ENCODE data around the gene BAG5. TPM values are rescaled to one million over a fixed set of nuclear protein-coding genes. Genes with fewer than 3 reads are reported as not detected.

The BAG5 gene
- total and polyA plus RNA-seq, 2 of the 8 experiments (the other 6 are each of a cell fraction or from before 2014, with no cell fraction given) = 7.4 to 29.5 TPM

DNA sequence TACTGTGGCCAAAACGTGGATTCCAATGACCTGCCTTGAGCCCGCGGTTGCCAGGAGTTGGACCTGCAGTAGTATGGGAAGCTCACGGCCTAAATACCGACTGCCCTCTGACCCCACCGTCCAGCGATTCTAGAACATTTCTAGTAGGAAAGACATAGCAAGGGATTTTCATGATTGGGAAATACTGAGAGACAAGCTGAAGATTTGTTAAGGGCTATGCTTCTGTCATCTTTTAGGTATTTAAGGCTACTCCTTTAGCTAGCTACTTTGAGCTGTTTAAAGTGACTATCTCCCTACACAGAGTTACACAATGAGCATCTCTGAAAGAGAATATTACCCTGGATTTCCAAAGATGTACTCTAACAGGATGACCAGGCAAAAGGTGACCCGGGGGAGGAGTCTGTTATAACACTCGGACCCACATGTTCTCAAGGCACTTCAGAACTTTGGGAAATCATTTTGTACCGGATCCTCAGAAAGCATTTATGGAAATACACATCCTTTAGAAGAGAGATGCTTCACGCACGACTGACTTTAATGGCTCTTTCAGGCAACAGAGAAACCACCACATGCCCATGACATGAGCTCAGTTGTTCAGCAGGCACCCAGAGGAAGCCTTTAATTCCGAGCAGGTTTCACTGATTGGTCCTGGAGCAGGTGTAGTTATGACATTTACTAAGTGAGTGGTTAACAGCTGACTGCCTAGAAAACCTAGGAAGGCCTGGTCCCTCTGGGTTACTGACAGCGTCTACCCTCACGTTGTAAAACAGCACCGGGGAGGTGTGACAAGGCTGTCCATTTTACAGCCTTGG, 4.2 kb downstream of the BAG5 start:
- Histone ChIP-seq H2AFZ (ENCODE audit: low read length) (no peak overlapping the region), H2BK12ac (ENCODE audit: low read depth, low read length) (no peak overlapping the region), H4K5ac (ENCODE audit: insufficient read length, low read depth, low read length) (no peak overlapping the region), H3K9ac (replicated peaks in 1 of 4; ENCODE audit: extremely low read depth in 1 of 4, low read depth in 3 of 4, low read length in 3 of 4) (no peak overlapping the region), H3K36me3 (ENCODE audit: control insufficient read depth in 2 of 4, insufficient read depth in 4 of 4, low read length in 3 of 4) (peaks cover 0 to 21% (median 12%) of the 10 kb centered on the region in 4 experiments; a peak in 7 of 8 replicates), H3K23me2 (ENCODE audit: low read depth, low read length) (peaks cover 9% of the 10 kb centered on the region; the same call in 1 of the 2 replicates), H4K20me1 (replicated peaks in 1 of 2; ENCODE audit: control insufficient read depth in 1 of 2, insufficient read depth in 2 of 2, low read length in 2 of 2) (peaks cover 8 to 10% of the 10 kb centered on the region in 2 experiments), H3K4me3 (ENCODE audit: extremely low read depth in 1 of 4, insufficient read depth in 2 of 4, low read depth in 3 of 4, low read length in 4 of 4) (no peak overlapping the region), H3K79me2 (ENCODE audit: control insufficient read depth in 1 of 2, insufficient read depth in 2 of 2, low read length in 2 of 2) (peaks cover 12 to 54% of the 10 kb centered on the region in 2 experiments), H3K23ac (ENCODE audit: insufficient read length) (no peak overlapping the region), H3K27ac (ENCODE audit: low read depth, low read length) (no peak overlapping the region), H3K14ac (ENCODE audit: insufficient read length) (no peak overlapping the region), H2BK5ac (ENCODE audit: low read depth, low read length) (no peak overlapping the region), H2BK15ac (ENCODE audit: low read length) (no peak overlapping the region), H3K79me1 (ENCODE audit: low read depth, low read length) (peaks cover 6% of the 10 kb centered on the region; the same call in 1 of the 2 replicates), H2AK5ac (ENCODE audit: low read depth, low read length) (no peak overlapping the region), H3K27me3 (replicated peaks in 1 of 4; ENCODE audit: control insufficient read depth in 3 of 4, extremely low read depth in 1 of 4, insufficient read depth in 3 of 4, low read length in 3 of 4) (no peaks in the 10 kb centered on the region), H4K91ac (replicated peaks; ENCODE audit: insufficient read length, low read length) (no peak overlapping the region), H3K56ac (replicated peaks; ENCODE audit: insufficient read length, low read depth, low read length) (no peak overlapping the region), H3K4me1 (replicated peaks in 1 of 4; ENCODE audit: control insufficient read depth in 3 of 4, insufficient read depth in 4 of 4, low read length in 3 of 4) (peaks cover 0 to 4% (median under 1%) of the 10 kb centered on the region in 4 experiments; a peak in 2 of 7 replicates), H2BK20ac (ENCODE audit: low read length) (no peak overlapping the region), H3K18ac (ENCODE audit: extremely low read depth, low read length) (no peak overlapping the region), H3K9me3 (ENCODE audit: insufficient read depth in 2 of 2, low read depth in 1 of 2, low read length in 1 of 2) (no peaks in the 10 kb centered on the region), H3K4me2 (ENCODE audit: insufficient read depth in 1 of 2, low read depth in 2 of 2, low read length in 2 of 2) (no peak overlapping the region), H4K8ac (ENCODE audit: extremely low read depth, insufficient read depth, low read length) (0 out of 2 replicates have a peak overlapping the region, but pooled peaks have one; percentile 14), H2BK120ac (replicated peaks; ENCODE audit: low read depth, low read length) (no peak overlapping the region), H3K4ac (replicated peaks; ENCODE audit: insufficient read length, low read depth, low read length) (no peak overlapping the region)
- POLR2A ChIA-PET (ENCODE audit: partially characterized antibody) = interaction anchor here (0.8 to 3.1 kb wide), 6 partner anchors 17 to 200 kb away, joined by 3 to 10 read pairs (median 4); partner anchors contain the start of genes CKB and TRMT61A
- 95% methylated on average over 16 of the region's 16 CpGs; no CpG with 5 or more reads in 1 of the 2 experiments for WGBS, 2 experiments (ENCODE audit: extremely low coverage in 1 of 2, insufficient coverage in 1 of 2, insufficient read length in 1 of 2, insufficient replicate concordance in 2 of 2, low coverage in 1 of 2, low lambda C conversion rate in 2 of 2, missing lambda C conversion rate in 1 of 2)
- FAIRE-seq (no peak), DNase-seq (ENCODE audit: low read depth in 1 of 2, low spot score in 2 of 2) (no peak)
- TF ChIP-seq POLR2AphosphoS5 (IDR thresholded peaks at IDR 0.05; ENCODE audit: low read depth, low read length) (peak; percentile 22; the same call in 1 of the 2 replicates), GABPA (IDR thresholded peaks at IDR 0.05; ENCODE audit: borderline replicate concordance, insufficient read depth, low read length) (no peak), JUND (IDR thresholded peaks at IDR 0.05; ENCODE audit: low read length) (no peak), POU5F1 (IDR thresholded peaks at IDR 0.05; ENCODE audit: low read depth, low read length) (no peak), CTBP2 (IDR thresholded peaks at IDR 0.05; ENCODE audit: borderline replicate concordance, insufficient read depth, insufficient read length, low read length) (no peak), BCL11A (IDR thresholded peaks at IDR 0.05; ENCODE audit: low read depth in 2 of 2, low read length in 2 of 2) (no peak), EZH2 (IDR thresholded peaks at IDR 0.05; ENCODE audit: low read depth, low read length, severe bottlenecking) (no peak), NANOG (IDR thresholded peaks at IDR 0.05; ENCODE audit: insufficient read depth, low read depth, low read length, poor library complexity, severe bottlenecking) (no peak)
- TF ChIP-seq, protein P1, sequence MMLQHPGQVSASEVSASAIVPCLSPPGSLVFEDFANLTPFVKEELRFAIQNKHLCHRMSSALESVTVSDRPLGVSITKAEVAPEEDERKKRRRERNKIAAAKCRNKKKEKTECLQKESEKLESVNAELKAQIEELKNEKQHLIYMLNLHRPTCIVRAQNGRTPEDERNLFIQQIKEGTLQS (IDR thresholded peaks at IDR 0.05; ENCODE audit: insufficient read depth, low read depth, low read length) = no peak
- CTCF ChIA-PET (ENCODE audit: partially characterized antibody) = interaction anchor here (1.0 to 6.2 kb wide), 6 partner anchors 9 to 136 kb away, joined by 4 to 34 read pairs (median 6); no protein-coding TSS in a partner anchor

All from H1 (cell line).